DOHH2 (cell line): ENCODE results near the gene GCGR.

Source experiments
- EZH2phosphoT487 ChIP-seq: fragments of 200-600 bp; sonication (generic); IDR thresholded peaks from 2 replicates; pipeline ENCODE4 v1.6.1; 2017; ENCODE audit warnings: borderline replicate concordance, mild to moderate bottlenecking, antibody characterized with exemption, low read length, moderate library complexity, mixed read lengths
- TF ChIP-seq, protein P1 (sequence below): fragments of 200-600 bp; sonication (generic); IDR thresholded peaks from one replicate; pipeline ENCODE4 v1.5.1; 2014; ENCODE audit warnings: antibody characterized with exemption, mild to moderate bottlenecking, low read depth, low read length; ENCODE audit not compliant: poor library complexity, severe bottlenecking

DNA sequence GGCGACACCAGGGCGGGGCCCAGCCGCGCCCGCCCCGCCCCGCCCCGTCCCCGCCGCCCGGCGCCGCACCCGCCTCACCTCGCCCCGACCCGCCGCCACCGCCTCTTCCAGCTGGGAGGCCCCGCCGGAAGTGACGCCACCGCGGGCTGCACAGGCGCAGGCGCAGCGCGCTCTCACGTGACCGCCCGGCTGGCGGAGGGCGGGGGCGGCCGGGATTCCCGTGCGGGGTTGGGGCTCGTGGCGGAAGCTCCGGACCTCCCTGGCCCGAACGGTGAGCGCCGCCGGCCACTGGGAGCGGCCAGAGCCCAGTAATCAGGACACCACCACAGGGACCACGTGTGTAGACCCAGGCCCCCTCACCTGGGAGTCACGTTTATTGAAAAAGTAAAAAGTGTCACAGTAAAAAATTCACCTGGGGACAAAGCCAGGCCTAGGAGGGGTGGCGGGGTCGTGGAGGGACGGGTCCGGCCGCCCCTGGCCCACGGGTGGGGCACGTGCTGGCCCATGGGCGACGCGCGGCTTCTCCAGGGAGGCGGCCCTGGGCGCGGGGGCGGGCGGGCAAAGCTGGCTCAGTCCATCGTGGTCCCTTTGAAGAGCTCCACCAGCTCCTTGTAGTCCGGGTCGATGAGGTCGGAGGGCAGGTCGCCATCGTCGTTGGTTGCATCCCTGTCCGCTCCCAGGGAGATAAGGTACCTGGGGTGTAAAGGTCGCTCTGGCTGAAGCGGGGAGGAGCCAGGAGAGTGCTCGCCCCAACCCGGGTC, 29.4 kb downstream of the GCGR start, which contains the start of gene MCRIP1:
- TF ChIP-seq, protein P1, sequence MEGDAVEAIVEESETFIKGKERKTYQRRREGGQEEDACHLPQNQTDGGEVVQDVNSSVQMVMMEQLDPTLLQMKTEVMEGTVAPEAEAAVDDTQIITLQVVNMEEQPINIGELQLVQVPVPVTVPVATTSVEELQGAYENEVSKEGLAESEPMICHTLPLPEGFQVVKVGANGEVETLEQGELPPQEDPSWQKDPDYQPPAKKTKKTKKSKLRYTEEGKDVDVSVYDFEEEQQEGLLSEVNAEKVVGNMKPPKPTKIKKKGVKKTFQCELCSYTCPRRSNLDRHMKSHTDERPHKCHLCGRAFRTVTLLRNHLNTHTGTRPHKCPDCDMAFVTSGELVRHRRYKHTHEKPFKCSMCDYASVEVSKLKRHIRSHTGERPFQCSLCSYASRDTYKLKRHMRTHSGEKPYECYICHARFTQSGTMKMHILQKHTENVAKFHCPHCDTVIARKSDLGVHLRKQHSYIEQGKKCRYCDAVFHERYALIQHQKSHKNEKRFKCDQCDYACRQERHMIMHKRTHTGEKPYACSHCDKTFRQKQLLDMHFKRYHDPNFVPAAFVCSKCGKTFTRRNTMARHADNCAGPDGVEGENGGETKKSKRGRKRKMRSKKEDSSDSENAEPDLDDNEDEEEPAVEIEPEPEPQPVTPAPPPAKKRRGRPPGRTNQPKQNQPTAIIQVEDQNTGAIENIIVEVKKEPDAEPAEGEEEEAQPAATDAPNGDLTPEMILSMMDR = no peak
- TF ChIP-seq EZH2phosphoT487 = no peak
